Mesendoderm (in vitro differentiated cells): ENCODE results near the gene UAP1L1.
"Not testable (repeated sequence)": the region's sequence is repeated elsewhere in the genome, so short reads cannot be mapped to it uniquely, and the experiment has no call there.

Experiments
- DNase-seq: peaks from one replicate; pipeline ENCODE4 v3.0.0; 2013
- H2AK5ac ChIP-seq: 2 replicates; pipeline ENCODE4 v1.6.1; 2013; ENCODE audit warnings: low read length, inconsistent platforms
- H2BK120ac ChIP-seq: 2 replicates; pipeline ENCODE4 v1.6.1; 2013; ENCODE audit warnings: low read depth, mild to moderate bottlenecking, low read length, moderate library complexity, mixed read lengths
- H2BK15ac ChIP-seq: replicated peaks from 2 replicates; pipeline ENCODE4 v1.6.1; 2013; ENCODE audit warnings: low read depth, mild to moderate bottlenecking, moderate library complexity
- H2BK5ac ChIP-seq: 2 replicates; pipeline ENCODE4 v1.6.1; 2013; ENCODE audit warnings: low read length, inconsistent platforms
- H3K18ac ChIP-seq: 2 replicates; pipeline ENCODE4 v1.6.1; 2013; ENCODE audit warnings: mild to moderate bottlenecking, low read length, mixed read lengths
- H3K23ac ChIP-seq: one replicate; pipeline ENCODE4 v1.6.1; 2013; ENCODE audit warnings: low read length
- H3K27ac ChIP-seq: 2 replicates; pipeline ENCODE4 v1.5.1; 2013; ENCODE audit warnings: low read depth, mild to moderate bottlenecking, inconsistent platforms, low read length, moderate library complexity
- H3K27me3 ChIP-seq: 2 replicates; pipeline ENCODE4 v1.6.1; 2013; ENCODE audit warnings: low read length, control low read depth, mild to moderate bottlenecking, inconsistent platforms; ENCODE audit not compliant: insufficient read depth, poor library complexity
- H3K36me3 ChIP-seq: 2 replicates; pipeline ENCODE4 v1.6.1; 2013; ENCODE audit warnings: low read length, inconsistent platforms; ENCODE audit not compliant: control insufficient read depth, insufficient read depth
- H3K4ac ChIP-seq: one replicate; pipeline ENCODE4 v1.6.1; 2013; ENCODE audit warnings: low read depth, mild to moderate bottlenecking, low read length, moderate library complexity
- H3K4me1 ChIP-seq: 2 replicates; pipeline ENCODE4 v1.6.1; 2013; ENCODE audit warnings: low read depth, low read length, inconsistent platforms; ENCODE audit not compliant: control insufficient read depth
- H3K4me2 ChIP-seq: 2 replicates; pipeline ENCODE4 v1.6.1; 2013; ENCODE audit warnings: low read length
- H3K4me3 ChIP-seq: 2 replicates; pipeline ENCODE4 v1.5.1; 2013; ENCODE audit warnings: mild to moderate bottlenecking, low read length
- H3K56ac ChIP-seq: one replicate; pipeline ENCODE4 v1.6.1; 2013; ENCODE audit warnings: low read length
- H3K79me1 ChIP-seq: 2 replicates; pipeline ENCODE4 v1.6.1; 2013; ENCODE audit warnings: low read length, inconsistent platforms
- H3K79me2 ChIP-seq: 2 replicates; pipeline ENCODE4 v1.6.1; 2013; ENCODE audit warnings: mild to moderate bottlenecking, low read length; ENCODE audit not compliant: control insufficient read depth, insufficient read depth
- H3K9ac ChIP-seq: 2 replicates; pipeline ENCODE4 v1.6.1; 2013; ENCODE audit warnings: low read length, inconsistent platforms
- H4K5ac ChIP-seq: one replicate; pipeline ENCODE4 v1.6.1; 2013; ENCODE audit warnings: low read length
- H4K8ac ChIP-seq: one replicate; pipeline ENCODE4 v1.6.1; 2013; ENCODE audit warnings: low read depth, mild to moderate bottlenecking, control low read depth, low read length, moderate library complexity
- WGBS: extraction: QIAGEN DNeasy Blood & Tissue Kit; methylation state at CpG from one replicate; pipeline ENCODE4 v1.1.7; 2013; ENCODE audit warnings: low lambda C conversion rate, missing lambda C conversion rate; ENCODE audit not compliant: insufficient coverage; ENCODE audit errors: extremely low coverage; 5-methylcytosine and 5-hydroxymethylcytosine counted together

The UAP1L1 gene

GRCh38 chr9:137118092-137118603 lies 40.8 kb downstream of the UAP1L1 start:
- H2BK15ac ChIP-seq, H3K4ac ChIP-seq, H2BK5ac ChIP-seq, H3K36me3 ChIP-seq, H4K8ac ChIP-seq, H3K56ac ChIP-seq, H3K4me2 ChIP-seq, H2BK120ac ChIP-seq, H3K79me2 ChIP-seq, H3K4me3 ChIP-seq, H3K27ac ChIP-seq, H3K23ac ChIP-seq, H3K9ac ChIP-seq, H4K5ac ChIP-seq, H3K18ac ChIP-seq, H2AK5ac ChIP-seq, H3K4me1 ChIP-seq, H3K79me1 ChIP-seq, DNase-seq: not testable (repeated sequence)
- WGBS: no CpG with 5 or more reads among the region's 12 CpGs
- peaks cover 15% of the 10 kb centered on the region for H3K27me3 ChIP-seq

GRCh38 chr9:137121927-137122795 lies 44.8 kb downstream of the UAP1L1 start:
- H4K5ac ChIP-seq, DNase-seq, H3K4me3 ChIP-seq, H3K79me2 ChIP-seq, H3K18ac ChIP-seq, H2BK5ac ChIP-seq, H2BK15ac ChIP-seq, H3K56ac ChIP-seq, H3K36me3 ChIP-seq, H4K8ac ChIP-seq, H2AK5ac ChIP-seq, H3K4me2 ChIP-seq, H3K9ac ChIP-seq, H3K4me1 ChIP-seq, H3K4ac ChIP-seq, H3K23ac ChIP-seq, H3K79me1 ChIP-seq, H3K27ac ChIP-seq, H2BK120ac ChIP-seq, H3K27me3 ChIP-seq: not testable (repeated sequence)
- WGBS: no CpG with 5 or more reads among the region's 25 CpGs

- H3K27me3 ChIP-seq, H2AK5ac ChIP-seq, H3K4me1 ChIP-seq, H3K27ac ChIP-seq, H3K23ac ChIP-seq, H4K5ac ChIP-seq, H3K79me1 ChIP-seq, H3K9ac ChIP-seq, H3K18ac ChIP-seq, H4K8ac ChIP-seq, H3K36me3 ChIP-seq, H3K4me3 ChIP-seq, H3K79me2 ChIP-seq, H3K56ac ChIP-seq, H2BK120ac ChIP-seq, H3K4ac ChIP-seq, H2BK5ac ChIP-seq, H3K4me2 ChIP-seq, DNase-seq, H2BK15ac ChIP-seq: not testable (repeated sequence)
- no CpG with 5 or more reads among the region's 16 CpGs for WGBS
These were observed 45.6 kb downstream of the UAP1L1 start for GRCh38 chr9:137122796-137123467.

- Histone ChIP-seq H3K4me2 (no peak overlapping the region), H3K4me1 (no peaks in the 10 kb centered on the region), H2AK5ac (no peak overlapping the region), H3K4ac (no peak overlapping the region), H3K27ac (no peak overlapping the region), H3K56ac (no peak overlapping the region), H3K4me3 (no peak overlapping the region), H3K79me2 (no peaks in the 10 kb centered on the region), H4K5ac (no peak overlapping the region), H4K8ac (no peak overlapping the region), H3K18ac (no peak overlapping the region), H2BK15ac (no peak overlapping the region), H3K79me1 (peaks cover under 1% of the 10 kb centered on the region), H3K23ac (no peak overlapping the region), H2BK5ac (no peak overlapping the region), H3K9ac (no peak overlapping the region), H3K36me3 (no peaks in the 10 kb centered on the region), H2BK120ac (no peak overlapping the region), H3K27me3 (no peaks in the 10 kb centered on the region)
- WGBS: no CpG with 5 or more reads among the region's 5 CpGs
- DNase-seq: no peak
These were observed 46.1 kb downstream of the UAP1L1 start for GRCh38 chr9:137123468-137123837.

GRCh38 chr9:137123952-137124462 lies 46.7 kb downstream of the UAP1L1 start:
- H4K5ac ChIP-seq, H3K56ac ChIP-seq, DNase-seq, H3K18ac ChIP-seq, H3K23ac ChIP-seq, H3K27me3 ChIP-seq, H3K79me1 ChIP-seq, H4K8ac ChIP-seq, H2BK120ac ChIP-seq, H3K4me3 ChIP-seq, H2AK5ac ChIP-seq, H3K36me3 ChIP-seq, H2BK5ac ChIP-seq, H3K4ac ChIP-seq, H3K79me2 ChIP-seq, H2BK15ac ChIP-seq, H3K27ac ChIP-seq, H3K4me2 ChIP-seq, H3K9ac ChIP-seq, H3K4me1 ChIP-seq: not testable (repeated sequence)
- no CpG with 5 or more reads among the region's 5 CpGs for WGBS
